Tibial nerve (tissue), 4 donors: ENCODE data around the gene KIRREL3. TPM values are rescaled to one million over a fixed set of nuclear protein-coding genes. Genes with fewer than 3 reads are reported as not detected.

Experiments
- DNase-seq, 2 donors: peaks; one replicate each; pipeline ENCODE4 v3.0.0-alpha.2; 2019; ENCODE audit warnings: low spot score in 2 of 2
- H3K27ac ChIP-seq, 4 donors: fragments of 200-600 bp; sonication (generic) in 3 of 4; one replicate each; pipeline ENCODE4 v1.5.1; 2017 to 2019; ENCODE audit warnings: mild to moderate bottlenecking in 1 of 4
- H3K27me3 ChIP-seq, 2 donors: fragments of 200-600 bp; sonication (generic) in 1 of 2; one replicate each; pipeline versions ENCODE4 v1.5.1 to v1.6.0; 2017 to 2019
- H3K36me3 ChIP-seq, 3 donors: fragments of 200-600 bp; sonication (generic); one replicate each; pipeline ENCODE4 v1.5.1; 2018 to 2019
- H3K4me1 ChIP-seq, 4 donors: fragments of 200-600 bp; sonication (generic) in 3 of 4; one replicate each; pipeline ENCODE4 v1.5.1; 2017 to 2019
- H3K4me3 ChIP-seq, 4 donors: fragments of 200-600 bp; sonication (generic) in 3 of 4; one replicate each; pipeline ENCODE4 v1.5.1; 2017 to 2019; ENCODE audit warnings: mild to moderate bottlenecking in 1 of 4, moderate library complexity in 1 of 4
- H3K9me3 ChIP-seq, 4 donors: fragments of 200-600 bp; sonication (generic) in 3 of 4; one replicate each; pipeline ENCODE4 v1.5.1; 2017 to 2019
- CTCF ChIP-seq, 5 experiments: fragments of 200-600 bp in 3 of 5; fragments of 450-650 bp in 2 of 5; sonication (generic) in 3 of 5; IDR thresholded peaks; one replicate each; pipeline ENCODE4 v1.5.1; 2016 to 2019; ENCODE audit warnings: antibody characterized with exemption in 5 of 5, mild to moderate bottlenecking in 3 of 5, moderate library complexity in 2 of 5
- EP300 ChIP-seq, 2 donors: sonication (generic); formaldehyde crosslinking; IDR thresholded peaks; one replicate each; pipeline ENCODE4 v1.6.1; 2017; ENCODE audit warnings: antibody characterized with exemption in 2 of 2, mild to moderate bottlenecking in 1 of 2
- POLR2A ChIP-seq, 2 donors: fragments of 450-650 bp; IDR thresholded peaks; one replicate each; pipeline ENCODE4 v1.6.1; 2017; ENCODE audit warnings: antibody characterized with exemption in 2 of 2, mild to moderate bottlenecking in 2 of 2, moderate library complexity in 2 of 2
- WGBS, 2 donors: methylation state at CpG; one replicate each; pipeline ENCODE4 v1.1.5; 2018; 5-methylcytosine and 5-hydroxymethylcytosine counted together
- total RNA-seq, 4 donors: library from RNA; depleted of rRNA; stranded (reverse); fragments of >200 nt; gene quantifications; one replicate each; pipeline ENCODE4 v1.1.0, GENCODE V29; 2016

KIRREL3 gene
- total RNA-seq, 4 donors from 2014 or later, result not detected

- H3K4me3 ChIP-seq, result no peak overlapping the region
- H3K4me1 ChIP-seq, result peaks cover 0 to 5% (median 0%) of the 10 kb centered on the region in 4 donors
- no peak for DNase-seq
- 80 to 81% methylated on average over 5 of the region's 5 CpGs for WGBS, 2 donors
- no peaks in the 10 kb centered on the region for H3K27me3 ChIP-seq
- H3K9me3 ChIP-seq, result no peaks in the 10 kb centered on the region
- H3K27ac ChIP-seq, result no peak overlapping the region
- TF ChIP-seq EP300 (IDR thresholded peaks at IDR 0.05) (no peak), CTCF (IDR thresholded peaks at IDR 0.05) (no peak)
- no peaks in the 10 kb centered on the region for H3K36me3 ChIP-seq
These were observed 161.8 kb downstream of the KIRREL3 start for GRCh38 chr11:126838779-126839178.

- Histone ChIP-seq H3K27ac (no peak overlapping the region), H3K27me3 (no peaks in the 10 kb centered on the region), H3K36me3 (no peaks in the 10 kb centered on the region), H3K4me3 (no peak overlapping the region), H3K9me3 (no peaks in the 10 kb centered on the region), H3K4me1 (peaks cover 0 to 11% (median 0%) of the 10 kb centered on the region in 4 donors)
- DNase-seq, result no peak
- TF ChIP-seq EP300 (IDR thresholded peaks at IDR 0.05), result no peak
- no peak for TF ChIP-seq CTCF (IDR thresholded peaks at IDR 0.05)
- no peak for TF ChIP-seq POLR2A (IDR thresholded peaks at IDR 0.05)
- 75 to 83% methylated on average over 3 of the region's 3 CpGs for WGBS, 2 donors
These were observed 163.0 kb downstream of the KIRREL3 start for GRCh38 chr11:126837581-126837980.

- 78 to 85% methylated on average over 8 of the region's 8 CpGs for WGBS, 2 donors
- Histone ChIP-seq H3K4me1 (peaks cover 0 to 11% (median 0%) of the 10 kb centered on the region in 4 donors), H3K27ac (no peak overlapping the region), H3K36me3 (no peaks in the 10 kb centered on the region), H3K27me3 (no peaks in the 10 kb centered on the region), H3K4me3 (no peak overlapping the region), H3K9me3 (no peaks in the 10 kb centered on the region)
- DNase-seq, result no peak
- no peak for TF ChIP-seq POLR2A (IDR thresholded peaks at IDR 0.05)
These were observed 166.0 kb downstream of the KIRREL3 start for GRCh38 chr11:126834573-126834972.

GRCh38 chr11:126834149-126834548 is 166.4 kb downstream of the KIRREL3 start:
- peak in 1 of 2 donors; percentile 9 for TF ChIP-seq EP300 (IDR thresholded peaks at IDR 0.05)
- TF ChIP-seq POLR2A (IDR thresholded peaks at IDR 0.05), result no peak
- H3K4me1 ChIP-seq, result peaks cover 0 to 11% (median 0%) of the 10 kb centered on the region in 4 donors
- no peak overlapping the region for H3K4me3 ChIP-seq
- no peaks in the 10 kb centered on the region for H3K27me3 ChIP-seq
- WGBS, 2 donors, result 61 to 71% methylated on average over 5 of the region's 5 CpGs
- H3K27ac ChIP-seq, result no peak overlapping the region
- H3K9me3 ChIP-seq, result no peaks in the 10 kb centered on the region
- DNase-seq, result peak in 1 of 2 donors; percentile 23
- H3K36me3 ChIP-seq, result no peaks in the 10 kb centered on the region

GRCh38 chr11:126833065-126833464 is 167.5 kb downstream of the KIRREL3 start:
- no peak for DNase-seq
- TF ChIP-seq POLR2A (IDR thresholded peaks at IDR 0.05), result no peak
- no peak for TF ChIP-seq EP300 (IDR thresholded peaks at IDR 0.05)
- no peak for TF ChIP-seq CTCF (IDR thresholded peaks at IDR 0.05)
- Histone ChIP-seq H3K9me3 (no peaks in the 10 kb centered on the region), H3K4me1 (peaks cover 0 to 11% (median 0%) of the 10 kb centered on the region in 4 donors), H3K36me3 (peaks cover 0 to 2% (median 0%) of the 10 kb centered on the region in 3 donors), H3K27me3 (no peaks in the 10 kb centered on the region), H3K4me3 (no peak overlapping the region), H3K27ac (no peak overlapping the region)
- 94 to 100% methylated on average over 1 of the region's 1 CpG for WGBS, 2 donors

- H3K4me3 ChIP-seq, result no peak overlapping the region
- 77 to 86% methylated on average over 6 of the region's 6 CpGs for WGBS, 2 donors
- no peaks in the 10 kb centered on the region for H3K27me3 ChIP-seq
- H3K36me3 ChIP-seq, result peaks cover 0 to 2% (median 0%) of the 10 kb centered on the region in 3 donors
- peaks cover 0 to 11% (median 0%) of the 10 kb centered on the region in 4 donors for H3K4me1 ChIP-seq
- no peak for TF ChIP-seq EP300 (IDR thresholded peaks at IDR 0.05)
- TF ChIP-seq CTCF (IDR thresholded peaks at IDR 0.05), result no peak
- TF ChIP-seq POLR2A (IDR thresholded peaks at IDR 0.05), result no peak
- DNase-seq, result no peak
- no peak overlapping the region for H3K27ac ChIP-seq
- H3K9me3 ChIP-seq, result no peaks in the 10 kb centered on the region
These were observed 168.2 kb downstream of the KIRREL3 start for GRCh38 chr11:126832387-126832786.
